NCI-H1105 treated with DMSO at 0.1 percent for 48 hours (cell line): ENCODE results near the gene MYBBP1A.

Source experiments
- DNase-seq: peaks from one replicate; lab custom pipeline; 2025; lab: John Stamatoyannopoulos, UW

MYBBP1A gene

GRCh38 chr17:4549781-4550533 lies 5.2 kb downstream of the MYBBP1A start:
- DNase-seq, result no peak

- no peak for DNase-seq
Observed at GRCh38 chr17:4548721-4549531, 6.3 kb downstream of the MYBBP1A start.

GRCh38 chr17:4548061-4548461 lies 7.1 kb downstream of the MYBBP1A start:
- DNase-seq, result no peak

GRCh38 chr17:4547118-4547906 lies 7.9 kb downstream of the MYBBP1A start:
- no peak for DNase-seq

- no peak for DNase-seq
Observed at GRCh38 chr17:4545217-4545951, 9.8 kb downstream of the MYBBP1A start.

- DNase-seq, result no peak
Observed at GRCh38 chr17:4544951-4545216, 10.3 kb downstream of the MYBBP1A start.

- no peak for DNase-seq
Observed at GRCh38 chr17:4544135-4544950, 10.8 kb downstream of the MYBBP1A start.

- DNase-seq, result no peak
Observed at GRCh38 chr17:4543557-4544026, 11.6 kb downstream of the MYBBP1A start.

- DNase-seq, result no peak
Observed at GRCh38 chr17:4542726-4543191, 12.4 kb downstream of the MYBBP1A start.

GRCh38 chr17:4542003-4542725 lies 13.0 kb downstream of the MYBBP1A start:
- no peak for DNase-seq

- no peak for DNase-seq
Observed at GRCh38 chr17:4541328-4542002, 13.7 kb downstream of the MYBBP1A start.

GRCh38 chr17:4540687-4541327 lies 14.4 kb downstream of the MYBBP1A start:
- DNase-seq, result no peak

- DNase-seq, result no peak
Observed at GRCh38 chr17:4540224-4540651, 14.9 kb downstream of the MYBBP1A start.

- DNase-seq, result no peak
Observed at GRCh38 chr17:4539576-4540223, 15.5 kb downstream of the MYBBP1A start.

- DNase-seq, result no peak
Observed at GRCh38 chr17:4539025-4539424, 16.2 kb downstream of the MYBBP1A start.

- no peak for DNase-seq
Observed at GRCh38 chr17:4538236-4539002, 16.8 kb downstream of the MYBBP1A start.

- no peak for DNase-seq
Observed at GRCh38 chr17:4537451-4538235, 17.5 kb downstream of the MYBBP1A start.
